ENCODE results near the gene MIA.
"Not testable (repeated sequence)": the region's sequence is repeated elsewhere in the genome, so short reads cannot be mapped to it uniquely, and the experiment has no call there.

- not testable (repeated sequence) for TF ChIP-seq POLR2A, CTCF (IDR thresholded peaks at IDR 0.05)
These were observed 49.6 kb downstream of the MIA start for GRCh38 chr19:40824916-40825315.

Data from lower leg skin (tissue), 3 donors.